Ovary (tissue), 9 donors: ENCODE results near the gene TMEM158. TPM values are rescaled to one million over a fixed set of nuclear protein-coding genes. Genes with fewer than 3 reads are reported as not detected.

Experiments
- DNase-seq, 5 donors: peaks; one replicate each; pipeline ENCODE4 v3.0.0-alpha.2; 2019 to 2020
- H3K27ac ChIP-seq, 2 donors: fragments of 200-600 bp; one replicate each; pipeline versions ENCODE4 v1.5.1 to v1.8.0; 2019 to 2022
- H3K27me3 ChIP-seq: fragments of 200-600 bp; one replicate; pipeline ENCODE4 v1.8.0; 2022
- H3K36me3 ChIP-seq: fragments of 200-600 bp; sonication (generic); one replicate; pipeline ENCODE4 v1.5.1; 2019
- H3K4me1 ChIP-seq: one replicate; pipeline ENCODE4 v1.8.1; 2013; ENCODE audit warnings: mild to moderate bottlenecking, moderate library complexity; ENCODE audit not compliant: insufficient read depth
- H3K4me3 ChIP-seq: fragments of 200-600 bp; sonication (generic); one replicate; pipeline ENCODE4 v1.5.1; 2017
- H3K9me3 ChIP-seq, 2 donors: fragments of 200-600 bp in 1 of 2; sonication (generic) in 1 of 2; one replicate each; pipeline versions ENCODE4 v1.5.1 to v1.8.1; 2013 to 2019; ENCODE audit warnings: mild to moderate bottlenecking in 1 of 2, moderate library complexity in 1 of 2
- EP300 ChIP-seq: sonication (generic); formaldehyde crosslinking; IDR thresholded peaks from one replicate; pipeline ENCODE4 v1.6.1; 2017; ENCODE audit warnings: antibody characterized with exemption
- POLR2A ChIP-seq: fragments of 450-650 bp; IDR thresholded peaks from one replicate; pipeline ENCODE4 v1.6.1; 2017; ENCODE audit warnings: antibody characterized with exemption, mild to moderate bottlenecking, moderate library complexity
- WGBS, 3 donors: extraction: QIAGEN DNeasy Blood & Tissue Kit in 1 of 3; methylation state at CpG; one replicate each; pipeline versions ENCODE4 v1.1.5 to v1.1.7; 2013 to 2017; 5-methylcytosine and 5-hydroxymethylcytosine counted together
- intact Hi-C, 4 donors: fragments of 100-400 bp; cut with DNase I; formaldehyde crosslinking; loops; one replicate each; pipeline versions ENCODE4 v1.11.0 to v1.15.1; 2022 to 2023
- polyA plus RNA-seq, 2 donors: library from polyadenylated mRNA; stranded (reverse); fragments of 200-250 nt in 1 of 2; fragments of 350-450 nt in 1 of 2; fragmentation: Illumina TruSeq in 1 of 2; extraction: RNeasy Lipid Tissue Mini Kit (QIAGEN cat#74804) in 1 of 2; gene quantifications; one replicate each; pipeline ENCODE4 v1.2.3, GENCODE V29; 2013 to 2014
- small RNA-seq: library from RNA; depleted of rRNA; stranded (forward); fragments of <200 nt; gene quantifications from one replicate; pipeline ENCODE3, GENCODE V24; 2016
- total RNA-seq, 7 donors: library from RNA; depleted of rRNA in 2 of 7; stranded (reverse); fragments of >200 nt in 2 of 7; fragmentation: NEBNext Ultra II Directional in 3 of 7; extraction: Animal tissue kit (Norgen Biotek cat#: 25700) in 3 of 7; gene quantifications; one replicate each; pipeline versions ENCODE4 v1.1.0 to v1.2.4, GENCODE V29; 2016 to 2023
- TF ChIP-seq, protein P1 (sequence below), 3 donors: fragments of 450-650 bp in 2 of 3; fragments of 200-600 bp in 1 of 3; IDR thresholded peaks; one replicate each; pipeline versions ENCODE4 v1.5.1 to v1.8.0; 2016 to 2022; ENCODE audit warnings: antibody characterized with exemption in 3 of 3, mild to moderate bottlenecking in 1 of 3
- donor health status: DM: no; HTN: no; CAD: no; lungs with moderate emphysema.
- donor health status: DM: no; HTN: no; CAD: no.
- donor health status: Bipolar disorder and iron deficiency.
- donor health status: DM: yes; HTN: yes; CAD: no.
- donor health status: DM: no; HTN: no; CAD: no.
- donor health status: DM: yes; HTN: yes; CAD: no.

The TMEM158 gene
- total and polyA plus RNA-seq, 9 donors, result 0.98 to 5.7 (median 2.6) TPM; not detected in 1

DNA sequence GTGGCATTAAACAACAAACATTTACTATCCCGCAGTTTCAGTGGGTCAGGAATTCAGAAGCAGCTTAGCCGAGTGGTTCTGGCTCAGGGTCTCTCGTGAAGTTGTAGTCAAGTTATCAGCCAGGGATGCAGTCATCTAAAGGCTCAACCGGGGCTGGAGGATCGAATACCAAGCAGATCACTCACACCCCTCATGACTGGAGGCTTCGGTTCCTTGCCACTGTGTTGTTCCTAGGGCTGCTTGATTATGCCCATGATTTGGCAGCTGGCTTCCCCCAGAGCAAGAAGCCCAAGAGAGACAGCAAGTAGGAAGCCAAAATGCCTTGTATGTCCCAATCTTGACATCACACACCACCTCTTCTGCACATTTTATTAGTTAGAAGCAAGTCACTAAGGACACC, 46.0 kb downstream of the TMEM158 start:
- no peak for DNase-seq
- intact Hi-C loops, result no loop called here

DNA sequence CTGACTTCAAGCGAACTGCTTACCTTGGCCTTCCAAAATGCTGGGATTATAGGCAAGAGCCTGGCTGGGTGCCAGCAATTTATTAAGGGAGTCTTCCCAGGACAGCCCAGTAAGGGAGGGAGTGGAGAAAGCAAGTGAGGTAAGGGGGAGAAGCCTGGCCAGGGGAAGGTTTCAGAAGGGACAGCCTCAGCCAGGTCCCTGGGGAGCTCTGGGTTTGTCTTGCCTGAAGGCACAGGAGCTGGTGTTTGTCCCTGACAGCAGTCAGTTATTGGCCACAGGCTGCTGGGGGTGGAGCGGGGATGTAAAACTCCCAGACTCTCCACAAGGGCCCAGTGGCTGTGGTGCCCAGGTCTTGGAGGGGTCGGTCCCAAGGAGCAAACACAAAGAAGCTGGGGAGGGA, 46.9 kb downstream of the TMEM158 start:
- no peak for TF ChIP-seq EP300
- Histone ChIP-seq H3K4me3 (no peak overlapping the region), H3K27ac (no peak overlapping the region), H3K36me3 (no peaks in the 10 kb centered on the region), H3K4me1 (no peaks in the 10 kb centered on the region), H3K27me3 (no peaks in the 10 kb centered on the region), H3K9me3 (no peaks in the 10 kb centered on the region)
- intact Hi-C loops, result no loop called here
- WGBS, 3 donors, result 90 to 93% (median 93%) methylated on average over 3 of the region's 3 CpGs
- DNase-seq, result no peak

More for the DNA sequence above, 46.0 kb downstream of the TMEM158 start:
- 57 to 93% (median 91%) methylated on average over 6 of the region's 6 CpGs for WGBS, 3 donors
- no peaks in the 10 kb centered on the region for H3K4me1 ChIP-seq
- H3K36me3 ChIP-seq, result no peaks in the 10 kb centered on the region
- no peak overlapping the region for H3K27ac ChIP-seq
- H3K9me3 ChIP-seq, result no peaks in the 10 kb centered on the region
- H3K4me3 ChIP-seq, result no peak overlapping the region
- TF ChIP-seq, protein P1, sequence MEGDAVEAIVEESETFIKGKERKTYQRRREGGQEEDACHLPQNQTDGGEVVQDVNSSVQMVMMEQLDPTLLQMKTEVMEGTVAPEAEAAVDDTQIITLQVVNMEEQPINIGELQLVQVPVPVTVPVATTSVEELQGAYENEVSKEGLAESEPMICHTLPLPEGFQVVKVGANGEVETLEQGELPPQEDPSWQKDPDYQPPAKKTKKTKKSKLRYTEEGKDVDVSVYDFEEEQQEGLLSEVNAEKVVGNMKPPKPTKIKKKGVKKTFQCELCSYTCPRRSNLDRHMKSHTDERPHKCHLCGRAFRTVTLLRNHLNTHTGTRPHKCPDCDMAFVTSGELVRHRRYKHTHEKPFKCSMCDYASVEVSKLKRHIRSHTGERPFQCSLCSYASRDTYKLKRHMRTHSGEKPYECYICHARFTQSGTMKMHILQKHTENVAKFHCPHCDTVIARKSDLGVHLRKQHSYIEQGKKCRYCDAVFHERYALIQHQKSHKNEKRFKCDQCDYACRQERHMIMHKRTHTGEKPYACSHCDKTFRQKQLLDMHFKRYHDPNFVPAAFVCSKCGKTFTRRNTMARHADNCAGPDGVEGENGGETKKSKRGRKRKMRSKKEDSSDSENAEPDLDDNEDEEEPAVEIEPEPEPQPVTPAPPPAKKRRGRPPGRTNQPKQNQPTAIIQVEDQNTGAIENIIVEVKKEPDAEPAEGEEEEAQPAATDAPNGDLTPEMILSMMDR (IDR thresholded peaks at IDR 0.05), result no peak
- TF ChIP-seq EP300 (no peak), POLR2A (no peak)
- H3K27me3 ChIP-seq, result no peaks in the 10 kb centered on the region

DNA sequence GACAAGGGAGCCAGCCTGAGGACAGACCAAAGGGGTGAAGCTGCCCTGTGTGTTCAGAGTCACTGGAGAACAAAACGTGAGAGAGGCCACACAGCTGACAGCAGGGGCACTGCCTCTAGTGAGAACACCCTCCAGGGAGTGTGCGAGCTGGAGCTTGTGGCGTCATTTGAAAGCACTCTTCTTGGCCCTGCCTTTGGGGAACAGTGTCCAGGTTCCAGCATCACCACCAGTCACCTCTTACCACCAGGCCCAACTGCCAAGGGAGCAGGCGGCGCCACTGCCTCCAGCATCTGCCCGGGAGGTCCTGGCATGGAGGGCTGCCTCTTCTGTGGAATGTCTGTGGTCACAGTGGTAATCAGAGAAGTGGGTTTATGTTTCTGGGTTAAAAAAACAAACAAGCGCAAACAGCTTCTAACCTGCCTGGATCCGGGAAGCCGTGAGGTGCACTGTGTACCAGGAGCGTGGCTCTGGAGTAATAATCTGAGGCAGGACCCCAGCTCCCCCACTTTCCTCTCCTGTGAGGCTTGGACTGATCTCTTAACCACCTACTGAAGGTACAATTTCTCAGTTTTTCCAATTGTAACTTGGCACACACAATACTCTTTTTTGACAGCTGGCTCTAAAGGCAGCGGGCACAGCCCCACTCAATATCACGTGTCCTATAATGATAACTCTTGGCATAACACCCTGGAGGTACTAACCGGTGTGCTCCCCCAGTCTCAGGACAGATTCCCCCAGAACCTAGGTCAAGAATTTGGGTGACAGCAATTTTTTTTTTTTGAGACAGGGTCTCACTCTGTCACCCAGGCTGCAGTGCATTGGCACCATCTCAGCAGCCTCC, 47.7 kb downstream of the TMEM158 start:
- Histone ChIP-seq H3K27ac (no peak overlapping the region), H3K36me3 (no peaks in the 10 kb centered on the region), H3K4me3 (no peak overlapping the region), H3K4me1 (no peaks in the 10 kb centered on the region), H3K9me3 (no peaks in the 10 kb centered on the region), H3K27me3 (no peaks in the 10 kb centered on the region)
- intact Hi-C loops, result no loop called here
- TF ChIP-seq POLR2A, result no peak
- TF ChIP-seq EP300, result no peak
- TF ChIP-seq, protein P1 (IDR thresholded peaks at IDR 0.05), result no peak
- no peak for DNase-seq
- 73 to 89% (median 74%) methylated on average over 13 of the region's 13 CpGs for WGBS, 3 donors

DNA sequence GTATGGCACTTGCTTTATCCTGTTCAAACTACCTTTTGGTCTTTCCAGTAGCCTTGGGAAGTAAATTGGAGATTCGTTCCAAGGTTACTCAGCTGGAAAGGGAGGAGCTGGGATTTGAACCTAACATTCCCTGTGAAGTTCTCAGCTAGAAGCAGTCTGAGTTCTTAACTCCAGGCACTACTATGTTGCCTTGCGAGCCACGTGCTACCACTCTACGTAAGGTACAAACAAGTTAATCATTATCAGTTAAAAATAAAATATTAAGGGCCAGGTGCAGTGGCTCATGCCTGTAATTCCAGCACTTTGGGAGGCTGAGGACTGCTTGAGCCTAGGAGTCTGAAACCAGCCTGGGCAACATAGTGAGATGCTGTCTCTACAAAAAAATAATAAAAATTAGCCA, 49.2 kb downstream of the TMEM158 start:
- WGBS, 3 donors, result 53 to 69% (median 57%) methylated on average over 4 of the region's 4 CpGs
- TF ChIP-seq POLR2A, result no peak
- TF ChIP-seq, protein P1 (IDR thresholded peaks at IDR 0.05), result no peak
- no peak for TF ChIP-seq EP300
- intact Hi-C loops, result no loop called here

More for the DNA sequence above, 49.2 kb downstream of the TMEM158 start:
- no peaks in the 10 kb centered on the region for H3K4me1 ChIP-seq
- H3K4me3 ChIP-seq, result no peak overlapping the region
- H3K27me3 ChIP-seq, result no peaks in the 10 kb centered on the region
- H3K36me3 ChIP-seq, result no peaks in the 10 kb centered on the region
- DNase-seq, result no peak
- H3K9me3 ChIP-seq, result no peaks in the 10 kb centered on the region
- H3K27ac ChIP-seq, result no peak overlapping the region

Small RNAs within 50 kb of the gene (small RNA-seq; reads per million reads assigned to genes)
- gene RF00012, result not detected

Other genes starting within 250 kb of the TMEM158 start
- 10 to 100 TPM in 3 of 7 donors, 1 to 10 TPM in 4; 2.9 to 18.2 (median 7.5) TPM for gene CLEC3B, start 200.0 kb downstream of the TMEM158 start, total RNA-seq
- gene CLEC3B, start 200.0 kb downstream of the TMEM158 start, polyA plus RNA-seq, result 10 to 100 TPM; 12.2 to 63.5 TPM
- 10 to 100 TPM in 1 of 7 donors, 1 to 10 TPM in 4, under 1 TPM in 2; 0.30 to 14.4 (median 2.1) TPM for gene CDCP1, start 79.9 kb downstream of the TMEM158 start, total RNA-seq
- 1 to 10 TPM in 1 of 2 donors, under 1 TPM in 1; 0.12 to 1.4 TPM for gene CDCP1, start 79.9 kb downstream of the TMEM158 start, polyA plus RNA-seq
- 10 to 100 TPM in 6 of 7 donors, 1 to 10 TPM in 1; 6.3 to 23.0 (median 13.8) TPM for gene LARS2, start 162.3 kb upstream of the TMEM158 start, total RNA-seq
- 10 to 100 TPM in 1 of 2 donors, 1 to 10 TPM in 1; 6.6 to 25.0 TPM for gene LARS2, start 162.3 kb upstream of the TMEM158 start, polyA plus RNA-seq